Mucosa of descending colon (tissue), 3 donors: ENCODE data around the gene S100A16. TPM values are rescaled to one million over a fixed set of nuclear protein-coding genes. Genes with fewer than 3 reads are reported as not detected.
"Not testable (repeated sequence)": the region's sequence is repeated elsewhere in the genome, so short reads cannot be mapped to it uniquely, and the experiment has no call there.

ENCODE experiments used
- ATAC-seq: fragments of 200-7000 bp; cut with Tn5 transposase; one replicate; pipeline ENCODE4 v1.9.1; 2020; ENCODE audit warnings: mild to moderate bottlenecking, moderate library complexity
- DNase-seq, 3 donors: peaks; one replicate each; pipeline ENCODE4 v3.0.0-alpha.2; 2020
- H3K36me3 ChIP-seq: fragments of 200-600 bp; one replicate; pipeline ENCODE4 v1.8.0; 2021; ENCODE audit warnings: low read depth, mild to moderate bottlenecking
- H3K4me1 ChIP-seq: fragments of 200-600 bp; one replicate; pipeline ENCODE4 v1.8.0; 2021; ENCODE audit warnings: low read depth, mild to moderate bottlenecking
- H3K4me3 ChIP-seq: fragments of 200-600 bp; one replicate; pipeline ENCODE4 v1.8.0; 2021; ENCODE audit warnings: mild to moderate bottlenecking
- H3K9me3 ChIP-seq: fragments of 200-600 bp; one replicate; pipeline ENCODE4 v1.8.0; 2021; ENCODE audit warnings: mild to moderate bottlenecking
- CTCF ChIP-seq: fragments of 200-600 bp; IDR thresholded peaks from one replicate; pipeline ENCODE4 v1.8.0; 2022; ENCODE audit warnings: antibody characterized with exemption, mild to moderate bottlenecking
- intact Hi-C, 2 donors: fragments of 100-400 bp; cut with DNase I in 1 of 2; cut with micrococcal nuclease in 1 of 2; formaldehyde crosslinking; loops; one replicate each; pipeline versions ENCODE4 v1.11.0 to v1.11.1; 2022; cut with DNase I, micrococcal nuclease
- total RNA-seq, 3 donors: library from RNA; stranded (reverse); fragmentation: NEBNext Ultra II Directional in 2 of 3; extraction: Animal tissue kit (Norgen Biotek cat#: 25700) in 2 of 3; gene quantifications; one replicate each; pipeline versions ENCODE4 v1.2.1 to v1.2.4, GENCODE V29; 2021 to 2023
- donor health status: DM: no; HTN: no; CAD: no; lungs with moderate emphysema.
- donor health status: DM: no; HTN: no; CAD: no.
- donor health status: DM: no; HTN: yes; CAD: no.

The S100A16 gene
- total RNA-seq, 3 donors from 2014 or later, result 79.9 to 156 (median 139) TPM

GRCh38 chr1:153583976-153584375 is 29.0 kb downstream of the S100A16 start:
- intact Hi-C loops, result no loop called here
- no peak for TF ChIP-seq CTCF
- no peaks in the 10 kb centered on the region for H3K9me3 ChIP-seq
- ATAC-seq, result no peak
- H3K4me3 ChIP-seq, result no peak overlapping the region
- H3K4me1 ChIP-seq, result no peaks in the 10 kb centered on the region
- DNase-seq, result no peak
- no peaks in the 10 kb centered on the region for H3K36me3 ChIP-seq

GRCh38 chr1:153583514-153583913 is 29.4 kb downstream of the S100A16 start:
- ATAC-seq, H3K9me3 ChIP-seq, intact Hi-C loops, H3K4me1 ChIP-seq, H3K36me3 ChIP-seq, DNase-seq, H3K4me3 ChIP-seq: not testable (repeated sequence)

- DNase-seq, H3K4me3 ChIP-seq, ATAC-seq, H3K9me3 ChIP-seq, H3K4me1 ChIP-seq, intact Hi-C loops, H3K36me3 ChIP-seq: not testable (repeated sequence)
These were observed 30.1 kb downstream of the S100A16 start for GRCh38 chr1:153582836-153583235.

- ATAC-seq (no peak), DNase-seq (no peak)
- Histone ChIP-seq H3K4me3 (no peak overlapping the region), H3K36me3 (no peaks in the 10 kb centered on the region), H3K4me1 (peaks cover 10% of the 10 kb centered on the region), H3K9me3 (peaks cover 2% of the 10 kb centered on the region)
- TF ChIP-seq CTCF, result no peak
- intact Hi-C loops, result no loop called here
These were observed 34.0 kb downstream of the S100A16 start for GRCh38 chr1:153578936-153579335.

DNA sequence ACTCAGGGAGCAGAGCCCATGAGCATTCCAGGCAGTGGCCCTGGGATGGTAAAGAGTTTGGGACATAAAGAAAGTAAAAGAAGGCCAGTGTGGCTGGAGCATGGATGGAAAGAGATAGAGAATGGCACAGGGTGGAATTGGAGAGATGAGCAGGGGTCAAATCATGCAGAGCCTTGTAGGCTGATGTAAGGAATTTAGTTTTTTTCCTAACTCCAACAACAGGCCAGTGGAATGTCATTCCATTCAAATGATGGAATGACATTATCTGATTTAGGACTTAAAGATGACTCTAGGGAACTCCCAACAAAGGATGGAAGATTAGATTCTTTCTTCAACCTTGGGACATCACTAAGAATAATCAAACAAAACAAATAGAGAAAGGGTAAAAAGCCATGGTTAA is 34.4 kb downstream of the S100A16 start:
- intact Hi-C loops, result no loop called here
- no peaks in the 10 kb centered on the region for H3K36me3 ChIP-seq
- no peak for TF ChIP-seq CTCF

GRCh38 chr1:153577624-153578051 is 35.3 kb downstream of the S100A16 start:
- DNase-seq (peak in 2 of 3 donors; percentile 73 to 76), ATAC-seq (peak; percentile 76)
- H3K4me1 ChIP-seq, result peaks cover 14% of the 10 kb centered on the region
- H3K4me3 ChIP-seq, result no peak overlapping the region
- intact Hi-C loops, result no loop called here
- no peak for TF ChIP-seq CTCF
- H3K36me3 ChIP-seq, result no peaks in the 10 kb centered on the region
- H3K9me3 ChIP-seq, result peaks cover 2% of the 10 kb centered on the region

More for the DNA sequence above, 34.4 kb downstream of the S100A16 start:
- Histone ChIP-seq H3K9me3 (peaks cover 2% of the 10 kb centered on the region), H3K4me1 (peaks cover 12% of the 10 kb centered on the region), H3K4me3 (no peak overlapping the region)
- DNase-seq (no peak), ATAC-seq (no peak)

DNA sequence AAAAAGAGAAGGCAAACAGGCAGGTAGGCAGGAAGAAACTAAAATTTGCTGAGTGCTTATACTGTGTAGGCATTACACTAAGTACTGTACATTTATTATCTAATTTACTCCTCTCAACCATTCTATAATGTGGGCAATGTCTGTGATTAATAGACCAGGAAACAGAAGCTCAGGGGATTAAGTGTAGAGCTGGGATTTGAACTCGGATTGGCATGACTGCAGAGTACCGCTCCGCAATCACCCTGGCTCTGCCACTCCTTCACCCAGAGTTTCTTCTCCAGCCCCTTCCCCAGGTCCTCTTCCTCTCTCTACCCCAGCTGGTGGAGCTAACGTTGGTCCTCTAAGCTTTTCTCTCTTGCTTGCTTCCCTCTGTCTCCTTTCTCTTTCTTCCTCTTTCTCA is 35.8 kb downstream of the S100A16 start:
- DNase-seq (no peak), ATAC-seq (no peak)
- H3K4me3 ChIP-seq, result no peak overlapping the region
- no peaks in the 10 kb centered on the region for H3K36me3 ChIP-seq
- H3K9me3 ChIP-seq, result peaks cover 2% of the 10 kb centered on the region
- no peak for TF ChIP-seq CTCF
- peaks cover 14% of the 10 kb centered on the region for H3K4me1 ChIP-seq
- intact Hi-C loops, result no loop called here

GRCh38 chr1:153575497-153575896 is 37.4 kb downstream of the S100A16 start:
- H3K4me1 ChIP-seq, result peaks cover 14% of the 10 kb centered on the region
- H3K9me3 ChIP-seq, intact Hi-C loops, H3K4me3 ChIP-seq, H3K36me3 ChIP-seq, ATAC-seq, DNase-seq: not testable (repeated sequence)

- H3K4me1 ChIP-seq, result peaks cover 14% of the 10 kb centered on the region
- H3K9me3 ChIP-seq, ATAC-seq, H3K4me3 ChIP-seq, H3K36me3 ChIP-seq, intact Hi-C loops: not testable (repeated sequence)
- peak in 1 of 3 donors; percentile 49 for DNase-seq
These were observed 37.9 kb downstream of the S100A16 start for GRCh38 chr1:153575081-153575491.
